HEK293T (cell line): ENCODE measurements around the gene RNF149.
"Not testable (repeated sequence)": the region's sequence is repeated elsewhere in the genome, so short reads cannot be mapped to it uniquely, and the experiment has no call there.

ENCODE experiments used
- CTCF ChIA-PET: fragments of 350-600 bp; formaldehyde crosslinking; extraction: SDS; loops from one replicate; lab custom pipeline; 2021; ENCODE audit warnings: antibody characterized with exemption, inconsistent platforms; lab: Yijun Ruan, JAX
- POLR2A ChIA-PET: fragments of 350-600 bp; formaldehyde crosslinking; extraction: SDS; loops from one replicate; lab custom pipeline; 2020; ENCODE audit warnings: antibody characterized with exemption, inconsistent platforms; lab: Yijun Ruan, JAX
- DNase-seq: peaks from one replicate; pipeline ENCODE4 v3.0.0; 2012; ENCODE audit warnings: mixed read lengths; ENCODE audit errors: extremely low spot score
- ARNT ChIP-seq: fragments of 450-650 bp; IDR thresholded peaks from 2 replicates; pipeline ENCODE4 v1.6.1; 2017; ENCODE audit warnings: mild to moderate bottlenecking
- BHLHE40 ChIP-seq: fragments of 450-650 bp; IDR thresholded peaks from 2 replicates; pipeline ENCODE4 v1.6.1; 2016; ENCODE audit warnings: mild to moderate bottlenecking, moderate library complexity, borderline replicate concordance
- CTBP1 ChIP-seq: fragments of 450-650 bp; IDR thresholded peaks from 2 replicates; pipeline ENCODE4 v1.6.1; 2016; ENCODE audit warnings: borderline replicate concordance
- ELF4 ChIP-seq: fragments of 450-650 bp; IDR thresholded peaks from 2 replicates; pipeline ENCODE4 v1.6.1; 2017; ENCODE audit warnings: antibody characterized with exemption
- FOXA1 ChIP-seq: fragments of 450-650 bp; IDR thresholded peaks from 2 replicates; pipeline ENCODE4 v1.6.1; 2016; ENCODE audit warnings: mild to moderate bottlenecking
- FOXK2 ChIP-seq: fragments of 450-650 bp; IDR thresholded peaks from 2 replicates; pipeline ENCODE4 v1.6.1; 2016; ENCODE audit warnings: mild to moderate bottlenecking
- FOXM1 ChIP-seq: fragments of 450-650 bp; IDR thresholded peaks from 2 replicates; pipeline ENCODE4 v1.6.1; 2017; ENCODE audit warnings: mild to moderate bottlenecking, borderline replicate concordance
- HDGF ChIP-seq: fragments of 450-650 bp; IDR thresholded peaks from 2 replicates; pipeline ENCODE4 v1.6.1; 2017; ENCODE audit warnings: antibody characterized with exemption, borderline replicate concordance
- L3MBTL2 ChIP-seq: fragments of 450-650 bp; conservative IDR thresholded peaks from 2 replicates; pipeline ENCODE4 v1.6.1; 2016; ENCODE audit warnings: mild to moderate bottlenecking
- LEF1 ChIP-seq: fragments of 450-650 bp; IDR thresholded peaks from 2 replicates; pipeline ENCODE4 v1.6.1; 2017; ENCODE audit warnings: mild to moderate bottlenecking, borderline replicate concordance
- NFRKB ChIP-seq: fragments of 450-650 bp; IDR thresholded peaks from 2 replicates; pipeline ENCODE4 v1.6.1; 2016; ENCODE audit warnings: mild to moderate bottlenecking, moderate library complexity
- PKNOX1 ChIP-seq: fragments of 450-650 bp; IDR thresholded peaks from 2 replicates; pipeline ENCODE4 v1.6.1; 2016
- SP1 ChIP-seq: fragments of 450-650 bp; IDR thresholded peaks from 2 replicates; pipeline ENCODE4 v1.6.1; 2017
- SUZ12 ChIP-seq: fragments of 450-650 bp; IDR thresholded peaks from 2 replicates; pipeline ENCODE4 v1.6.1; 2016; ENCODE audit warnings: mild to moderate bottlenecking
- TARDBP ChIP-seq: fragments of 450-650 bp; IDR thresholded peaks from 2 replicates; pipeline ENCODE4 v1.6.1; 2016
- ZNF384 ChIP-seq: fragments of 450-650 bp; IDR thresholded peaks from 2 replicates; pipeline ENCODE4 v1.6.1; 2016

The RNF149 gene, protein sequence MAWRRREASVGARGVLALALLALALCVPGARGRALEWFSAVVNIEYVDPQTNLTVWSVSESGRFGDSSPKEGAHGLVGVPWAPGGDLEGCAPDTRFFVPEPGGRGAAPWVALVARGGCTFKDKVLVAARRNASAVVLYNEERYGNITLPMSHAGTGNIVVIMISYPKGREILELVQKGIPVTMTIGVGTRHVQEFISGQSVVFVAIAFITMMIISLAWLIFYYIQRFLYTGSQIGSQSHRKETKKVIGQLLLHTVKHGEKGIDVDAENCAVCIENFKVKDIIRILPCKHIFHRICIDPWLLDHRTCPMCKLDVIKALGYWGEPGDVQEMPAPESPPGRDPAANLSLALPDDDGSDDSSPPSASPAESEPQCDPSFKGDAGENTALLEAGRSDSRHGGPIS

GRCh38 chr2:101308432-101309210, at the start of gene RNF149:
TSS of gene RNF149 (minus strand) at chr2:101308701. CDS start at chr2:101308588, 113 bp downstream.
- ChIA-PET CTCF (interaction anchor here (0.6 kb wide), 1 partner anchor 27 kb away, joined by 3 read pairs; no protein-coding TSS in a partner anchor), POLR2A (interaction anchor here (0.6 to 1.6 kb wide), 22 partner anchors 9 to 500 kb away, joined by 3 to 16 read pairs (median 4); no protein-coding TSS in a partner anchor)
- DNase-seq = peak; percentile 99
- TF ChIP-seq ELF4 = peak; percentile 54; the same call in 1 of the 2 replicates
- no peak for TF ChIP-seq FOXA1
- TF ChIP-seq L3MBTL2 = peak; percentile 83
- no peak for TF ChIP-seq PKNOX1
- TF ChIP-seq FOXK2 = no peak

DNA sequence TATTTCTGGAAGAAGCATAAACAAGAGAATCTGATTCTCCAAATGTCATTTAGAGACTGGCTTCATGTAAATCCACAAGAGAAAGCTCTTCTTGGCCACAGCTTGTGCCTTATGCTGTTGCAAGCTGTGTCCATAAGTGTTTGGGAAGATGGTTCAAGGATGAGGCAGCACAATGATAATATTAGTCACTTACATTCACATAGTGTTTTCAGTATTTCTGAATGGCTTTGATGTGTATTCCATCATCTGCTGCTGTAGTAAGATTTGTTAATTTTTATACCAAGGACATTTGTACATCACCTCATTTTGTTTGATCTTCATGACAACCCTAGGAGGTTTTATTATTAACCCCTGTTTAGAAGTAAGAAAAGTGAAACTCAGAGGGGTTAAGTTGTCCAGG, 48.9 kb upstream of the RNF149 start:
- TF ChIP-seq ZNF384 (no peak), SP1 (no peak)
- ChIA-PET CTCF (no interaction called here), POLR2A (no interaction called here)
- DNase-seq = no peak

DNA sequence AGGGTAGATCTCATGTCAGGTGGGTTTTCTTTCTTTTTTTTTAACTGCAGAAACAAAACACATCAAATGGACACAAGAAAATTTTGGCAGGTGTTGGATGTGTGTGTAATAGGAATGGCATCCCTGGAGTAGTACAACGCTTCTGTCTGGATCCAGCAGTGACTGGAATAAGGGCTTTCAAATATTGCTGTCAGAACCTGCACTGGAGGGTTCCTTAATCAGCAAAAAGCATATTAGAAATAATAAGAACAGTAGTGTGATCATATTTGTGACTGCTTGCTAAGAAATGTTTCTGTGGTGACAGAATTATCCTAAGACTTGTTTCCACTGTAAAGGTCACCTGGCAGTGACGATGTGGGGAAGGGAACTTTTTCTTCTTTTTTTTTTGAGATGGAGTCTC, 48.0 kb upstream of the RNF149 start:
- POLR2A ChIA-PET = no interaction called here
- TF ChIP-seq TARDBP = no peak
- TF ChIP-seq LEF1 = no peak
- no peak for TF ChIP-seq ELF4
- no peak for TF ChIP-seq FOXK2
- no peak for TF ChIP-seq FOXM1
- no peak for DNase-seq
- CTCF ChIA-PET = no interaction called here

DNA sequence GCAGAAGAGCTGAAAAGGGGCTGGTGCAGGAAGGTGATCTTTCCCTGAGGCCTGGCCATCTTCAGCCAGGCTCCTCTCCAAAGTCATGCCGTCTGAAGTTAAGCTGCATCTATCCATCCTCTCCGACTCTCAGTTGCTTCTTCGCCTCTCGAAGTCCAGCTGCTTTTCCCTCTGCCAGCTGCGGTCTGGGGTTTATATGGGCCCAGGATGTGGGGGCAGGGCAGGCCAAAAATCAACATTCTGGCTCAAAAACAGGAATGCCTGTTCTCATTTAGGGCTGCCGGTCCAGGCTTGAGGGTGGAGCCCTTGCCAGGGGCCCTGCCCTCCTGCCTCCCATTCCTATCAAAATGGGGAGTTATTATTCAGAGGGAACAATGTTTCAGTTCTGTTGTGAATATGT, 47.6 kb upstream of the RNF149 start:
- POLR2A ChIA-PET = no interaction called here
- DNase-seq = no peak
- CTCF ChIA-PET = no interaction called here
- TF ChIP-seq PKNOX1 (no peak), CTBP1 (no peak), SUZ12 (no peak), BHLHE40 (no peak), ZNF384 (no peak), FOXM1 (no peak), HDGF (no peak), SP1 (no peak), FOXK2 (no peak), L3MBTL2 (no peak)

DNA sequence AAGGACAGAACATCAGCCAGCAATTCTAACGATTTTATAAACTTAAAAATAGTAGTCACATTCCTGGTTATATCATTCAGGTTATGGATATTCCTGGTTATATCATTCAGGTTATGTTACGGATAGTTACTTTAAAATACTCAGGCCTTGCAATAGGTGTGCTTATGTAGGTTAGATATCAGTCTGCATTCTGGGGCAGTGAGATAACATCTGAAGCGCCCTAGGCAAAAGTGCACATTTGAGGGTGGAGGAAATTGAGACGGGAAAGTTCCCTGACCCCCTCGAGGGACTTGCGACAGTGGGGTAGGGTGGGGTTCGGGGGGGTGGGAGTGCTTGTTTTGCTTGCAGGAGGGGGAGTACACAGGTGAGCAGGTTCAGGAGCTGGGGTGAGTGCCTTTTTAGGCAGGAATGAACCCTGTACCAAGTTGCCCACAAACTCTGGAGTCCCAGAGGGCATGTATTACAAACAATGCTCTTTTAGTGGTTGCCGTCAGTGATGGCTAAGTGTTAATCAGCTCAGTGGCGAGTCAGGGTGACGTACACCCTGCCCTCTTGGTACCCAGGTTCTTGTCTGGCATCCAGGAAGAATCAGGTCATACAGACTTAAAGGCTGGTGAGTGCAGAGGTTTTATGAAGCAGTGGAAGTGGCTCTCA, 47.0 kb upstream of the RNF149 start:
- CTCF ChIA-PET = interaction anchor here (0.8 to 1.5 kb wide), 2 partner anchors 13 to 32 kb away, joined by 3 to 7 read pairs; no protein-coding TSS in a partner anchor
- POLR2A ChIA-PET = no interaction called here
- no peak for TF ChIP-seq FOXK2
- TF ChIP-seq SUZ12 = no peak
- TF ChIP-seq HDGF = no peak
- no peak for TF ChIP-seq SP1
- TF ChIP-seq NFRKB = no peak
- no peak for TF ChIP-seq ARNT
- no peak for DNase-seq

GRCh38 chr2:101354420-101355311, 46.2 kb upstream of the RNF149 start:
- TF ChIP-seq CTBP1 (no peak), BHLHE40 (no peak), SP1 (no peak), ZNF384 (no peak), HDGF (no peak), LEF1 (no peak), ELF4 (no peak), L3MBTL2 (no peak), SUZ12 (no peak), ARNT (no peak), FOXM1 (no peak), FOXA1 (no peak), PKNOX1 (no peak), TARDBP (no peak), NFRKB (no peak), FOXK2 (no peak)
- ChIA-PET CTCF (interaction anchor here (0.8 to 1.5 kb wide), 2 partner anchors 12 to 33 kb away, joined by 3 to 7 read pairs; no protein-coding TSS in a partner anchor), POLR2A (no interaction called here)
- no peak for DNase-seq

DNA sequence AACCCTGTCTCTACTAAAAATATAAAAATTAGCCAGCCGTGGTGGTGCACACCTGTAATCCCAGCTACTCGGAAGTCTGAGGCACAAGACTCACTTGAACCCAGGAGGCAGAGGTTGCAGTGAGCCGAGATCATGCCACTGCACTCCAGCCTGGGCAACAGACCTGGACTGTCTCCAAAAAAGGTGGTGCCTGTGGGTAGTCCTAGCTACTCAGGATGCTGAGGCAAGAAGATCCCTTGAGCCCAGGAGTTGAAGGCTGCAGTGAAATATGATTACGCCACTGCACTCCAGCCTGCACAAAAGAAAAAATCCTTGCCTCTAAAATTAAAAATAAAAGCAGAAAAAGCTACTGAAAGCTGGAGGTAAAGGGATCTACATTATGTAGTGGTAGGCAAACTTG, 44.1 kb upstream of the RNF149 start:
- POLR2A ChIA-PET, CTCF ChIA-PET, DNase-seq: not testable (repeated sequence)
